ENCODE results near the gene RPL6.

The RPL6 gene

GRCh38 chr12:112382866-112383265 lies 26.5 kb downstream of the RPL6 start:
- DNase-seq (ENCODE audit: low read depth) = no peak
- H3K4me3 ChIP-seq (ENCODE audit: low read length) = peak overlapping the region; percentile 69
- TF ChIP-seq, protein P1, sequence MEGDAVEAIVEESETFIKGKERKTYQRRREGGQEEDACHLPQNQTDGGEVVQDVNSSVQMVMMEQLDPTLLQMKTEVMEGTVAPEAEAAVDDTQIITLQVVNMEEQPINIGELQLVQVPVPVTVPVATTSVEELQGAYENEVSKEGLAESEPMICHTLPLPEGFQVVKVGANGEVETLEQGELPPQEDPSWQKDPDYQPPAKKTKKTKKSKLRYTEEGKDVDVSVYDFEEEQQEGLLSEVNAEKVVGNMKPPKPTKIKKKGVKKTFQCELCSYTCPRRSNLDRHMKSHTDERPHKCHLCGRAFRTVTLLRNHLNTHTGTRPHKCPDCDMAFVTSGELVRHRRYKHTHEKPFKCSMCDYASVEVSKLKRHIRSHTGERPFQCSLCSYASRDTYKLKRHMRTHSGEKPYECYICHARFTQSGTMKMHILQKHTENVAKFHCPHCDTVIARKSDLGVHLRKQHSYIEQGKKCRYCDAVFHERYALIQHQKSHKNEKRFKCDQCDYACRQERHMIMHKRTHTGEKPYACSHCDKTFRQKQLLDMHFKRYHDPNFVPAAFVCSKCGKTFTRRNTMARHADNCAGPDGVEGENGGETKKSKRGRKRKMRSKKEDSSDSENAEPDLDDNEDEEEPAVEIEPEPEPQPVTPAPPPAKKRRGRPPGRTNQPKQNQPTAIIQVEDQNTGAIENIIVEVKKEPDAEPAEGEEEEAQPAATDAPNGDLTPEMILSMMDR (conservative IDR thresholded peaks at IDR 0.05; ENCODE audit: low read depth, low read length) = no peak

DNA sequence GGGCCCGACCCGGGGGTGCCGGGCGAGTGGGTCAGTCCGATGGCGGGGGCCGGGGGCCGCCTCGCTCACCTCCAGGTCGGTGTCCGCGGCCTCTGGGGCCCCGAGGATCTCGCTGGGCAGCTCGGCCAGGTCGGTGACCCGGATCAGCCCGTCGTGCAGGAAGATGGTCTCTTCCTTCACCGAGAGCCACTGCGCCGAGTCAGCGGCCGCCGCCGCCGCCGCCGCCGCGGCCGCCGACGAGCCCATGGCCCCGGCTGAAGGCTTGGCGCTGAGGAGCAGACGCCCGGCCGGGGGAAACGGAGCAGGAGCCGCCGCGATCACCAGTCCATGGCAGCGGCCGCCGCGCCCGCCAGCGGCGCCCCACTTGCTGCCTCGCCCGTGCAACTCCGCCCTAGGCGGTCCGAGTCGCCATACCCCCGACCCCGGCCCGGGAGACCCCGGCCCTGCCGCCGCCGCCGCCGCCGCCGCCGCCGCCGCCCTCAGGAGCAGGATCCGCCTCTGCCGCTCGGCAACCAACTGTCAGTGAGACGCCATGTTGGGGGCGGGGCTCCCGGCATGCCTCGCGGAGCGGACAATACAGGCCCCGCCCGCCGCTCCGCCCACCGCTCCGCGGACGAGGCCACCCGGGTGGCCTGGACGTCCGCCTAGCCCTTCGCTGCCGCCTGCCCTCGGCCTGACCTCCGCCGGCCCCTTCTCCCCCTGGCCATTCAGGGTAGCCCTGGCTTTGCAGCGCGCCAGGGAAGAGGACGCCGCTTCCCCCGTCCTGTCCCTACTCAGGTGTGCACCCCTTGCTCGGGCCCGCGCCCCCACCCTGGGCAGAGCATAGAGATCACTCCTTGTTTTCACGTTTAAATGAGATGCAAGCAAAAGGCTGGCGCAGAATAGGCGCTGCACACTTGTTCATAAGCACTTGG lies 27.3 kb downstream of the RPL6 start, which contains the start of gene HECTD4:
TSS of gene HECTD4 (minus strand) at position 549 of the 914 bp plus-strand sequence. CDS start at position 246, 303 bp downstream.
- DNase-seq (ENCODE audit: low read depth) = peak; percentile 53
- TF ChIP-seq, protein P1 (conservative IDR thresholded peaks at IDR 0.05; ENCODE audit: low read depth, low read length) = no peak
- H3K4me3 ChIP-seq (ENCODE audit: low read length) = peak within 1 kb of the TSS; percentile 75

GRCh38 chr12:112381406-112381882 lies 28.0 kb downstream of the RPL6 start:
- no peak for DNase-seq (ENCODE audit: low read depth)
- TF ChIP-seq, protein P1 (conservative IDR thresholded peaks at IDR 0.05; ENCODE audit: low read depth, low read length) = no peak
- H3K4me3 ChIP-seq (ENCODE audit: low read length) = peak overlapping the region; percentile 75

GRCh38 chr12:112380663-112381405 lies 28.6 kb downstream of the RPL6 start:
- no peak for DNase-seq (ENCODE audit: low read depth)
- H3K4me3 ChIP-seq (ENCODE audit: low read length) = peak overlapping the region; percentile 75
- TF ChIP-seq, protein P1 (conservative IDR thresholded peaks at IDR 0.05; ENCODE audit: low read depth, low read length) = no peak

DNA sequence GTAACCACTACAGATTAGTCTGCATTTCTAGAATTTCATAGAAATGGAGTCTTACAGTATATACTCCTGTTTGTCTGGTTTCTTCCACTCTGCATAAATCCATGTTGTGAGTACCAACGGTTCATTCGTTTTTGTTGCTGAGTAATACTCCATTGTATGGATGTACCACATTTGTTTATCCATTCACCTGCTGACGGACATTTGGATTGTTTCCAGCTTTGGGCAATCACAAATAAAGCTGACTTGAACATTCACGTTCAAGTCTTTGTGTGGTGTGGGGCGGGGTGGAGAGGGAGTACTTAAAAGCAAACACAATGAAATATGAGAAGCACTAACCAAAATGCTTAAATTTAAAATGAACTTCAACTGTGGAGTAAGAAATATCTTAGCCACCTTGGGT lies 34.3 kb downstream of the RPL6 start:
- DNase-seq (ENCODE audit: low read depth) = no peak

DNA sequence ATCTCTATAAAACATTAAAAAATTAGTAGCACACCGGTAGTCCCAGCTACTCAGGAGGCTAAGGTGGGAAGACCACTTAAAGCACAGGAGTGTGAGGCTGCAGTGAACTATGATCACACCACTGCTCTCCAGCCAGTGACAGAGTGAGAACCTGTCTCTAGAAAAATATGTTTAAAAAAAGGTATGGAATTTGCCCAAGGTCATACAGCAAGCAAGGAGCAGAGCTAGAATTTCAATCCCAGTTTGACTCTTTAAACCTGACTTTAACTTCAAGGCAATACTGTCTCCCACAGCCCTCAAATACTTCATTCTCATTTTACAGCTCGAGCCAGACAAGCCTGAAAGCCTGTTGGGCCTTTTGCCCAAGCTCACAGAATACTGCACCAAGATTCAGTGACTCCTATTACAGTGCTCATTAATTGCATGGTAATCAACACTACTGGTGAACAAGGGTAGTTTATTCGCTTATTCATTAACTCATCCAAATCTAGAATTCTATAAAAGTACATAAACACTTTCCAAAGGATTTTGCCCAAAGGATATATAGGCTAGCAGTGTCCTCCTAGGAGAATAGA lies 35.2 kb downstream of the RPL6 start:
- H3K4me3 ChIP-seq (ENCODE audit: low read length) = no peak overlapping the region

More for the DNA sequence above, 34.3 kb downstream of the RPL6 start:
- TF ChIP-seq, protein P1 (conservative IDR thresholded peaks at IDR 0.05; ENCODE audit: low read depth, low read length) = no peak
- no peak overlapping the region for H3K4me3 ChIP-seq (ENCODE audit: low read length)

More for the DNA sequence above, 35.2 kb downstream of the RPL6 start:
- DNase-seq (ENCODE audit: low read depth) = no peak
- TF ChIP-seq, protein P1 (conservative IDR thresholded peaks at IDR 0.05; ENCODE audit: low read depth, low read length) = no peak

All from retinal pigment epithelial cell (primary cell).